GM12878 (cell line): ENCODE measurements around the gene RFC3. TPM values are rescaled to one million over a fixed set of nuclear protein-coding genes. Genes with fewer than 3 reads are reported as not detected.

Experiments used
- ATAC-seq: fragments of 200-7000 bp; cut with Tn5 transposase; 3 replicates; pipeline ENCODE4 v1.9.1; 2020; ENCODE audit warnings: mild to moderate bottlenecking, moderate library complexity
- BruUV-seq: library from RNA; stranded (reverse); fragments of 400-500 nt; replicated peaks from 2 replicates; lab custom pipeline; 2021; lab: Mats Ljungman, UMichigan
- CTCF ChIA-PET: fragments of 300-600 bp; sonication (Branson Sonifier 250); formaldehyde crosslinking; extraction: SDS; loops from one replicate; lab custom pipeline; 2021; ENCODE audit warnings: inconsistent platforms; lab: Yijun Ruan, JAX
- POLR2A ChIA-PET: fragments of 350-600 bp; formaldehyde crosslinking; extraction: SDS; loops from one replicate; lab custom pipeline; 2021; ENCODE audit warnings: inconsistent platforms; lab: Charles Lee
- RAD21 ChIA-PET: fragments of 300-600 bp; sonication (Branson Sonifier 250); formaldehyde crosslinking; loops from one replicate; lab custom pipeline; 2023; ENCODE audit warnings: antibody characterized with exemption; ENCODE audit not compliant: unreplicated experiment; lab: Charles Lee
- SMC1A ChIA-PET: fragments of 300-600 bp; sonication (Branson Sonifier 250); formaldehyde crosslinking; loops from one replicate; lab custom pipeline; 2023; ENCODE audit not compliant: unreplicated experiment, uncharacterized antibody; lab: Charles Lee
- DNase-seq: peaks from one replicate; pipeline ENCODE4 v3.0.0-alpha.2; 2011; ENCODE audit warnings: low read depth, low spot score
- FAIRE-seq: peaks from 3 replicates; lab custom pipeline; 2011; peaks lifted over from hg19 to GRCh38; lab: Jason Lieb, UNC
- H2AFZ ChIP-seq: 2 replicates; pipeline ENCODE4 v1.6.0; 2011; ENCODE audit warnings: low read depth, low read length, control low read depth; ENCODE audit not compliant: control insufficient read depth
- H3K27ac ChIP-seq: 2 replicates; pipeline ENCODE4 v1.5.1; 2011; ENCODE audit warnings: control low read depth; ENCODE audit not compliant: control insufficient read depth, insufficient read depth
- H3K27me3 ChIP-seq, 2 experiments: replicated peaks in 1 of 2; 2 replicates each; pipeline versions ENCODE4 v1.6.0 to v1.6.1; 2011; ENCODE audit warnings: low read length in 1 of 2; ENCODE audit not compliant: control insufficient read depth in 2 of 2, insufficient read depth in 2 of 2
- H3K36me3 ChIP-seq, 2 experiments: 2 replicates each; pipeline ENCODE4 v1.5.1; 2011; ENCODE audit warnings: low read length in 1 of 2; ENCODE audit not compliant: control insufficient read depth in 2 of 2, insufficient read depth in 2 of 2
- H3K4me1 ChIP-seq: 2 replicates; pipeline ENCODE4 v1.6.1; 2011; ENCODE audit warnings: mild to moderate bottlenecking, low read length, moderate library complexity, mixed read lengths; ENCODE audit not compliant: control insufficient read depth, insufficient read depth
- H3K4me2 ChIP-seq: 2 replicates; pipeline ENCODE4 v1.6.0; 2011; ENCODE audit warnings: control low read depth; ENCODE audit not compliant: control insufficient read depth, insufficient read depth
- H3K4me3 ChIP-seq: fragments of 200-600 bp; sonication (generic); 2 replicates; pipeline ENCODE4 v1.5.1; 2016
- H3K79me2 ChIP-seq: 2 replicates; pipeline ENCODE4 v1.6.0; 2011; ENCODE audit warnings: low read length; ENCODE audit not compliant: control insufficient read depth, insufficient read depth
- H3K9ac ChIP-seq: 2 replicates; pipeline ENCODE4 v1.8.0; 2011; ENCODE audit warnings: low read length, control low read depth, mixed read lengths; ENCODE audit not compliant: control insufficient read depth, insufficient read depth
- H3K9me3 ChIP-seq: replicated peaks from 3 replicates; pipeline ENCODE4 v1.5.1; 2011; ENCODE audit warnings: mild to moderate bottlenecking, low read length; ENCODE audit not compliant: control insufficient read depth, insufficient read depth
- H4K20me1 ChIP-seq: 2 replicates; pipeline ENCODE4 v1.6.0; 2011; ENCODE audit not compliant: control insufficient read depth, insufficient read depth
- BRCA1 ChIP-seq: IDR thresholded peaks from 2 replicates; pipeline ENCODE4 v1.6.1; 2011; ENCODE audit warnings: low read depth, low read length, improper control_type of control experiment
- EED ChIP-seq: sonication (generic); IDR thresholded peaks from 2 replicates; pipeline ENCODE4 v1.6.1; 2016; ENCODE audit warnings: antibody characterized with exemption, low read depth
- FOS ChIP-seq: IDR thresholded peaks from 3 replicates; pipeline ENCODE4 v1.6.1; 2011; ENCODE audit warnings: borderline replicate concordance; ENCODE audit not compliant: insufficient read length; ENCODE audit errors: extremely low read depth
- IKZF1 ChIP-seq: fragments of 450-650 bp; conservative IDR thresholded peaks from 2 replicates; pipeline ENCODE4 v1.6.1; 2017; ENCODE audit warnings: antibody characterized with exemption, mild to moderate bottlenecking
- NBN ChIP-seq: fragments of 450-650 bp; IDR thresholded peaks from 2 replicates; pipeline ENCODE4 v1.6.1; 2016
- NFIC ChIP-seq: IDR thresholded peaks from 2 replicates; pipeline ENCODE4 v1.6.1; 2012; ENCODE audit warnings: low read depth, mild to moderate bottlenecking, inconsistent platforms, low read length, moderate library complexity
- NR2F1 ChIP-seq: fragments of 450-650 bp; conservative IDR thresholded peaks from 2 replicates; pipeline ENCODE4 v1.6.1; 2017; ENCODE audit warnings: mild to moderate bottlenecking
- POU2F2 ChIP-seq: IDR thresholded peaks from 3 replicates; pipeline ENCODE4 v1.6.1; 2011; ENCODE audit warnings: low read depth, mild to moderate bottlenecking, low read length, borderline replicate concordance
- RAD51 ChIP-seq: fragments of 450-650 bp; IDR thresholded peaks from 2 replicates; pipeline ENCODE4 v1.6.1; 2016; ENCODE audit warnings: moderate library complexity, mild to moderate bottlenecking, inconsistent platforms
- RBBP5 ChIP-seq: fragments of 200-600 bp; sonication (generic); conservative IDR thresholded peaks from 2 replicates; pipeline ENCODE4 v1.6.1; 2016
- SRF ChIP-seq, 2 experiments: IDR thresholded peaks; 2 replicates each; pipeline ENCODE4 v1.6.1; 2011; ENCODE audit warnings: low read depth in 2 of 2, low read length in 2 of 2, mild to moderate bottlenecking in 1 of 2, moderate library complexity in 1 of 2
- SUZ12 ChIP-seq: fragments of 200-600 bp; sonication (generic); IDR thresholded peaks from one replicate; pipeline ENCODE4 v1.6.1; 2018; ENCODE audit warnings: antibody characterized with exemption, mild to moderate bottlenecking; ENCODE audit not compliant: unreplicated experiment
- ZNF384 ChIP-seq: IDR thresholded peaks from 2 replicates; pipeline ENCODE4 v1.6.1; 2012; ENCODE audit warnings: low read depth, mild to moderate bottlenecking, low read length, improper control_type of control experiment, borderline replicate concordance
- WGBS: methylation state at CpG from one replicate; pipeline ENCODE4 v1.1.6; 2016; ENCODE audit warnings: low lambda C conversion rate; ENCODE audit not compliant: insufficient replicate concordance, insufficient coverage; ENCODE audit errors: missing lambda C conversion rate; 5-methylcytosine and 5-hydroxymethylcytosine counted together
- in situ Hi-C: fragments of 300-500 bp; cut with MboI; formaldehyde crosslinking; loops from 9 replicates; pipeline ENCODE4 v1.14.3; 2018; ENCODE audit warnings: mixed read lengths
- intact Hi-C: fragments of 100-400 bp; cut with micrococcal nuclease; formaldehyde crosslinking; loops from one replicate; pipeline ENCODE4 v1.14.2; 2022; ENCODE audit not compliant: unreplicated experiment
- polyA plus RNA-seq, 11 experiments: library from polyadenylated mRNA; depleted of rRNA in 4 of 11; unstranded in 6 of 11; stranded (reverse) in 5 of 11; fragments of >200 nt; fragmentation: Nextera tagmentation in 4 of 11; fragmentation: Illumina TruSeq in 1 of 11; extraction: Ambion mirVana in 4 of 11; extraction: Trizol in 1 of 11; gene quantifications; 1 replicate in 1 of 11; 2 replicates in 10 of 11; pipeline versions ENCODE4 v1.2.1 to v1.2.3, GENCODE V29; 2011 to 2016; ENCODE audit warnings: inconsistent platforms in 2 of 11, missing spikeins in 2 of 11, low read depth in 1 of 11
- total RNA-seq, 4 experiments: library from RNA; depleted of rRNA in 3 of 4; stranded (reverse); fragments of >200 nt in 3 of 4; fragmentation: Illumina TruSeq in 1 of 4; extraction: Trizol in 1 of 4; gene quantifications; 2 replicates each; pipeline versions ENCODE4 v1.2.1 to v1.2.3, GENCODE V29; 2013 to 2021
- TF ChIP-seq, protein P1 (sequence below): fragments of 450-650 bp; IDR thresholded peaks from 2 replicates; pipeline ENCODE4 v1.6.1; 2016; ENCODE audit warnings: mild to moderate bottlenecking
- TF ChIP-seq, protein P2 (sequence below): fragments of 450-650 bp; IDR thresholded peaks from 2 replicates; pipeline ENCODE4 v1.6.1; 2018; ENCODE audit warnings: mild to moderate bottlenecking, low read depth, moderate library complexity; ENCODE audit not compliant: partially characterized antibody
- TF ChIP-seq, protein P3 (sequence below): IDR thresholded peaks from 2 replicates; pipeline ENCODE4 v1.6.1; 2012; ENCODE audit warnings: low read depth, low read length, improper control_type of control experiment
- TF ChIP-seq, protein P4 (sequence below): fragments of 450-650 bp; IDR thresholded peaks from 2 replicates; pipeline ENCODE4 v1.6.1; 2016; ENCODE audit warnings: mild to moderate bottlenecking

Gene RFC3
- total and polyA plus RNA-seq, 10 of the 15 experiments (the other 5 are each of a cell fraction or from before 2014, with no cell fraction given): 57.6 to 98.9 (median 81.3) TPM

DNA sequence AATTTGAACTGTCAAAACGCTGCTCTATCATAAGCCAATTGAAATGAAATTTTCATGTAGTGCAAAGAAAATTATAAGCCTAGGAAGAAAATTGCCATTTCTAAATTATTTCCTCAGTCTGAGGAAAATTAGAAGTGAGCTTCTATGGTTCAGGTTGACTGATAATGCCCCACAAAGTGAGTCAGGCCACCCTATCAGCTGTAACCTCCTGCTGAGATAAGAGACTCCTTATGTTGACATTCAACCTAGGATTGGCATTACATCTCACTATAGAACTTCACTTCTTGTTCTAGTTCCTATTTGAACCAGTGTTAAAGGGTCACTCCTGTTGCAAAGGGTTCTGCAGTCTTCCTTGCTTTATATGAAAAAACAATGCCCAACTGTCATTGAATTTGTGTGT, 32.6 kb upstream of the RFC3 start (continued):
- TF ChIP-seq, protein P1, sequence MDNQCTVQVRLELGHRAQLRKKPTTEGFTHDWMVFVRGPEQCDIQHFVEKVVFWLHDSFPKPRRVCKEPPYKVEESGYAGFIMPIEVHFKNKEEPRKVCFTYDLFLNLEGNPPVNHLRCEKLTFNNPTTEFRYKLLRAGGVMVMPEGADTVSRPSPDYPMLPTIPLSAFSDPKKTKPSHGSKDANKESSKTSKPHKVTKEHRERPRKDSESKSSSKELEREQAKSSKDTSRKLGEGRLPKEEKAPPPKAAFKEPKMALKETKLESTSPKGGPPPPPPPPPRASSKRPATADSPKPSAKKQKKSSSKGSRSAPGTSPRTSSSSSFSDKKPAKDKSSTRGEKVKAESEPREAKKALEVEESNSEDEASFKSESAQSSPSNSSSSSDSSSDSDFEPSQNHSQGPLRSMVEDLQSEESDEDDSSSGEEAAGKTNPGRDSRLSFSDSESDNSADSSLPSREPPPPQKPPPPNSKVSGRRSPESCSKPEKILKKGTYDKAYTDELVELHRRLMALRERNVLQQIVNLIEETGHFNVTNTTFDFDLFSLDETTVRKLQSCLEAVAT: no peak
- TF ChIP-seq SRF (IDR thresholded peaks at IDR 0.05; ENCODE audit: low read depth in 2 of 2, low read length in 2 of 2) (no peak), NBN (no peak), SUZ12 (no peak), POU2F2 (no peak), NR2F1 (no peak), RBBP5 (no peak)

DNA sequence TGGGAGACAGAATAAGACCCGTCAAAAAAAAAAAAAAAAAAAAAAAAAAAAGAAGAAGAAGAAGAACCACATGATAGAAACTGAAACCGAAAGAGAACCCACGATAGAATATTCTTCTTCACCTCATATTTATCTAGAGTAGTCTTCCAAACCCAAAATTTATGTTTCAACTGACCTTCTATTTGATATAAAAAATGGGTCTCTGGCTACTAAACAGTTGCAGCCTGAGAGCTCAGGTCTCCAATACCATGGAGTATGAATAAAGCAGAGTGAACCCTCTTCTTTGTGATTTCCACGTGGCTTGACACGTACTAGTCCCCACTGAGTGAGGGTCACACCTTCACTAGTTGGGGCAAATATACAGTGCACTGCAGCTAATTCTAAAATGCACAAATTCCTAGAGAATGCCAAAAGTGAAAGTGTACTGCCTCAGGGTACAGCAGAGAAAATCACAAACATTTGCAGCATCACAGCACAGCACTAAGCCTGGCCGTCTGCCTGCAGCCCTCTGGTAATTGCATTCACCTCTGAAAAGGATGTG, 30.8 kb upstream of the RFC3 start:
- H3K4me3 ChIP-seq: peak overlapping the region; percentile 55
- H3K4me2 ChIP-seq: peak overlapping the region; percentile 98
- 20% methylated on average over 5 of the region's 6 CpGs for WGBS
- H3K9me3 ChIP-seq: no peaks in the 10 kb centered on the region
- ATAC-seq (peak; percentile 91), DNase-seq (peak; percentile 33), FAIRE-seq (no peak)
- ChIA-PET RAD21 (interaction anchor here (0.7 to 1.5 kb wide), 5 partner anchors 11 to 108 kb away, joined by 3 to 4 read pairs (median 3); no protein-coding TSS in a partner anchor), CTCF (interaction anchor here (7.5 kb wide), 1 partner anchor 12 kb away, joined by 41 read pairs; no protein-coding TSS in a partner anchor), POLR2A (interaction anchor here (0.7 to 1.2 kb wide), 2 partner anchors 13 to 31 kb away, joined by 3 read pairs; partner anchors contain the start of gene RFC3), SMC1A (interaction anchor here (0.6 to 8.5 kb wide), 6 partner anchors 13 to 1865 kb away, joined by 3 to 53 read pairs (median 4); partner anchors contain the start of gene RFC3)
- no TSS peak for BruUV-seq
- peak overlapping the region; percentile 36 for H3K9ac ChIP-seq
- in situ Hi-C loops (no loop called here), intact Hi-C loops (loop anchor here (5.0 kb wide), 1 partner anchor 60 kb away; no protein-coding TSS in a partner anchor)
- no peaks in the 10 kb centered on the region for H4K20me1 ChIP-seq
- H3K4me1 ChIP-seq: peaks cover 6% of the 10 kb centered on the region; the same call in 1 of the 2 replicates
- no peaks in the 10 kb centered on the region for H3K79me2 ChIP-seq
- H2AFZ ChIP-seq: peak overlapping the region; percentile 97
- H3K27me3 ChIP-seq: no peaks in the 10 kb centered on the region
- peak overlapping the region; percentile 47 for H3K27ac ChIP-seq
- H3K36me3 ChIP-seq: no peaks in the 10 kb centered on the region
- TF ChIP-seq FOS: no peak
- TF ChIP-seq IKZF1: no peak
- TF ChIP-seq, protein P2, sequence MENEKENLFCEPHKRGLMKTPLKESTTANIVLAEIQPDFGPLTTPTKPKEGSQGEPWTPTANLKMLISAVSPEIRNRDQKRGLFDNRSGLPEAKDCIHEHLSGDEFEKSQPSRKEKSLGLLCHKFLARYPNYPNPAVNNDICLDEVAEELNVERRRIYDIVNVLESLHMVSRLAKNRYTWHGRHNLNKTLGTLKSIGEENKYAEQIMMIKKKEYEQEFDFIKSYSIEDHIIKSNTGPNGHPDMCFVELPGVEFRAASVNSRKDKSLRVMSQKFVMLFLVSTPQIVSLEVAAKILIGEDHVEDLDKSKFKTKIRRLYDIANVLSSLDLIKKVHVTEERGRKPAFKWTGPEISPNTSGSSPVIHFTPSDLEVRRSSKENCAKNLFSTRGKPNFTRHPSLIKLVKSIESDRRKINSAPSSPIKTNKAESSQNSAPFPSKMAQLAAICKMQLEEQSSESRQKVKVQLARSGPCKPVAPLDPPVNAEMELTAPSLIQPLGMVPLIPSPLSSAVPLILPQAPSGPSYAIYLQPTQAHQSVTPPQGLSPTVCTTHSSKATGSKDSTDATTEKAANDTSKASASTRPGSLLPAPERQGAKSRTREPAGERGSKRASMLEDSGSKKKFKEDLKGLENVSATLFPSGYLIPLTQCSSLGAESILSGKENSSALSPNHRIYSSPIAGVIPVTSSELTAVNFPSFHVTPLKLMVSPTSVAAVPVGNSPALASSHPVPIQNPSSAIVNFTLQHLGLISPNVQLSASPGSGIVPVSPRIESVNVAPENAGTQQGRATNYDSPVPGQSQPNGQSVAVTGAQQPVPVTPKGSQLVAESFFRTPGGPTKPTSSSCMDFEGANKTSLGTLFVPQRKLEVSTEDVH: no peak
- no peak for TF ChIP-seq BRCA1
- TF ChIP-seq RAD51: peak; percentile 60
- TF ChIP-seq ZNF384: peak; percentile 96
- TF ChIP-seq EED: no peak
- peak; percentile 58 for TF ChIP-seq NFIC
- TF ChIP-seq, protein P3, sequence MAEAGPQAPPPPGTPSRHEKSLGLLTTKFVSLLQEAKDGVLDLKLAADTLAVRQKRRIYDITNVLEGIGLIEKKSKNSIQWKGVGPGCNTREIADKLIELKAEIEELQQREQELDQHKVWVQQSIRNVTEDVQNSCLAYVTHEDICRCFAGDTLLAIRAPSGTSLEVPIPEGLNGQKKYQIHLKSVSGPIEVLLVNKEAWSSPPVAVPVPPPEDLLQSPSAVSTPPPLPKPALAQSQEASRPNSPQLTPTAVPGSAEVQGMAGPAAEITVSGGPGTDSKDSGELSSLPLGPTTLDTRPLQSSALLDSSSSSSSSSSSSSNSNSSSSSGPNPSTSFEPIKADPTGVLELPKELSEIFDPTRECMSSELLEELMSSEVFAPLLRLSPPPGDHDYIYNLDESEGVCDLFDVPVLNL: no peak
- TF ChIP-seq, protein P4, sequence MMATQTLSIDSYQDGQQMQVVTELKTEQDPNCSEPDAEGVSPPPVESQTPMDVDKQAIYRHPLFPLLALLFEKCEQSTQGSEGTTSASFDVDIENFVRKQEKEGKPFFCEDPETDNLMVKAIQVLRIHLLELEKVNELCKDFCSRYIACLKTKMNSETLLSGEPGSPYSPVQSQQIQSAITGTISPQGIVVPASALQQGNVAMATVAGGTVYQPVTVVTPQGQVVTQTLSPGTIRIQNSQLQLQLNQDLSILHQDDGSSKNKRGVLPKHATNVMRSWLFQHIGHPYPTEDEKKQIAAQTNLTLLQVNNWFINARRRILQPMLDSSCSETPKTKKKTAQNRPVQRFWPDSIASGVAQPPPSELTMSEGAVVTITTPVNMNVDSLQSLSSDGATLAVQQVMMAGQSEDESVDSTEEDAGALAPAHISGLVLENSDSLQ: no peak
